Ishikawa (cell line): ENCODE measurements around the gene ARRDC1.

Source experiments
- CEBPB ChIP-seq: IDR thresholded peaks from 2 replicates; pipeline ENCODE4 v1.6.1; 2012
- CREB1 ChIP-seq: IDR thresholded peaks from 2 replicates; pipeline ENCODE4 v1.6.1; 2012; ENCODE audit warnings: low read depth
- EGR1 ChIP-seq: IDR thresholded peaks from 2 replicates; pipeline ENCODE4 v1.6.1; 2012
- EP300 ChIP-seq: IDR thresholded peaks from 2 replicates; pipeline ENCODE4 v1.6.1; 2012; ENCODE audit warnings: borderline replicate concordance
- FOXM1 ChIP-seq: IDR thresholded peaks from 2 replicates; pipeline ENCODE4 v1.6.1; 2012; ENCODE audit warnings: low read depth, borderline replicate concordance
- RAD21 ChIP-seq: IDR thresholded peaks from 2 replicates; pipeline ENCODE4 v1.6.1; 2012; ENCODE audit warnings: low read depth
- TAF1 ChIP-seq: IDR thresholded peaks from 2 replicates; pipeline ENCODE4 v1.6.1; 2012; ENCODE audit warnings: low read depth, mild to moderate bottlenecking
- TCF12 ChIP-seq: IDR thresholded peaks from 2 replicates; pipeline ENCODE4 v1.6.1; 2012; ENCODE audit warnings: low read depth
- ZBTB7A ChIP-seq: IDR thresholded peaks from 2 replicates; pipeline ENCODE4 v1.6.1; 2012; ENCODE audit warnings: low read depth
- TF ChIP-seq, protein P1 (sequence below): IDR thresholded peaks from 2 replicates; pipeline ENCODE4 v1.6.1; 2012
- TF ChIP-seq, protein P2 (sequence below): IDR thresholded peaks from 2 replicates; pipeline ENCODE4 v1.6.1; 2012; ENCODE audit warnings: low read depth, mild to moderate bottlenecking
- TF ChIP-seq, protein P3 (sequence below): IDR thresholded peaks from 2 replicates; pipeline ENCODE4 v1.6.1; 2012

DNA sequence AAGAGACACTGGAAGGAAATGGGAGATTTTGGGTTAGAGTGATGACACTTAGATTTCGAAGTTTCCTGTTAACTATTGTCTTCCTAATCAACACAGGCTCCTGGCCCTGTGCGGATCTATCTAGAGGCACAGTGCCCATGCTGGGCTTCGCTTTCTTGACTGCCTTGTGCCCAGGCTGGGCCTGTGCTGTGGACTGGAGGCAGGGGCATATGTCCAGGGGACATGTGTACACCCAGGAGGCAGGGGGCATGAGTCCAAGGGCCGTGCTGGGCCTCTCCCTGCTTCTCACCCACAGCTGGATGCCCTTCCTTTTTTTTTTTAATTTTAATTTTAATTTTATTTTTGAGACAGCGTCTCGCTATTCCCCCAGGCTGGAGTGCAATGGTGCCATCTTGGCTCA lies 50.9 kb downstream of the ARRDC1 start:
- no peak for TF ChIP-seq EP300
- TF ChIP-seq, protein P1, sequence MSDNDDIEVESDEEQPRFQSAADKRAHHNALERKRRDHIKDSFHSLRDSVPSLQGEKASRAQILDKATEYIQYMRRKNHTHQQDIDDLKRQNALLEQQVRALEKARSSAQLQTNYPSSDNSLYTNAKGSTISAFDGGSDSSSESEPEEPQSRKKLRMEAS, result no peak
- TF ChIP-seq, protein P2, sequence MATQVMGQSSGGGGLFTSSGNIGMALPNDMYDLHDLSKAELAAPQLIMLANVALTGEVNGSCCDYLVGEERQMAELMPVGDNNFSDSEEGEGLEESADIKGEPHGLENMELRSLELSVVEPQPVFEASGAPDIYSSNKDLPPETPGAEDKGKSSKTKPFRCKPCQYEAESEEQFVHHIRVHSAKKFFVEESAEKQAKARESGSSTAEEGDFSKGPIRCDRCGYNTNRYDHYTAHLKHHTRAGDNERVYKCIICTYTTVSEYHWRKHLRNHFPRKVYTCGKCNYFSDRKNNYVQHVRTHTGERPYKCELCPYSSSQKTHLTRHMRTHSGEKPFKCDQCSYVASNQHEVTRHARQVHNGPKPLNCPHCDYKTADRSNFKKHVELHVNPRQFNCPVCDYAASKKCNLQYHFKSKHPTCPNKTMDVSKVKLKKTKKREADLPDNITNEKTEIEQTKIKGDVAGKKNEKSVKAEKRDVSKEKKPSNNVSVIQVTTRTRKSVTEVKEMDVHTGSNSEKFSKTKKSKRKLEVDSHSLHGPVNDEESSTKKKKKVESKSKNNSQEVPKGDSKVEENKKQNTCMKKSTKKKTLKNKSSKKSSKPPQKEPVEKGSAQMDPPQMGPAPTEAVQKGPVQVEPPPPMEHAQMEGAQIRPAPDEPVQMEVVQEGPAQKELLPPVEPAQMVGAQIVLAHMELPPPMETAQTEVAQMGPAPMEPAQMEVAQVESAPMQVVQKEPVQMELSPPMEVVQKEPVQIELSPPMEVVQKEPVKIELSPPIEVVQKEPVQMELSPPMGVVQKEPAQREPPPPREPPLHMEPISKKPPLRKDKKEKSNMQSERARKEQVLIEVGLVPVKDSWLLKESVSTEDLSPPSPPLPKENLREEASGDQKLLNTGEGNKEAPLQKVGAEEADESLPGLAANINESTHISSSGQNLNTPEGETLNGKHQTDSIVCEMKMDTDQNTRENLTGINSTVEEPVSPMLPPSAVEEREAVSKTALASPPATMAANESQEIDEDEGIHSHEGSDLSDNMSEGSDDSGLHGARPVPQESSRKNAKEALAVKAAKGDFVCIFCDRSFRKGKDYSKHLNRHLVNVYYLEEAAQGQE, result no peak
- TF ChIP-seq FOXM1, result no peak
- TF ChIP-seq RAD21, result no peak
- no peak for TF ChIP-seq ZBTB7A
- no peak for TF ChIP-seq CREB1
- TF ChIP-seq CEBPB, result no peak
- TF ChIP-seq, protein P3, sequence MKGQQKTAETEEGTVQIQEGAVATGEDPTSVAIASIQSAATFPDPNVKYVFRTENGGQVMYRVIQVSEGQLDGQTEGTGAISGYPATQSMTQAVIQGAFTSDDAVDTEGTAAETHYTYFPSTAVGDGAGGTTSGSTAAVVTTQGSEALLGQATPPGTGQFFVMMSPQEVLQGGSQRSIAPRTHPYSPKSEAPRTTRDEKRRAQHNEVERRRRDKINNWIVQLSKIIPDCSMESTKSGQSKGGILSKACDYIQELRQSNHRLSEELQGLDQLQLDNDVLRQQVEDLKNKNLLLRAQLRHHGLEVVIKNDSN, result no peak
- no peak for TF ChIP-seq TCF12
- TF ChIP-seq EGR1, result no peak
- TF ChIP-seq TAF1, result no peak
